GM12875 (cell line): ENCODE measurements around the gene THG1L.

Experiments used
- H3K4me3 ChIP-seq: one replicate; pipeline ENCODE4 v1.5.1; 2011; ENCODE audit warnings: low read depth, low read length, control low read depth
- CTCF ChIP-seq: IDR thresholded peaks from 2 replicates; pipeline ENCODE4 v1.5.1; 2011; ENCODE audit warnings: low read depth, mild to moderate bottlenecking, control low read depth, inconsistent platforms, low read length, moderate library complexity, borderline replicate concordance; ENCODE audit not compliant: insufficient read depth

THG1L gene

GRCh38 chr5:157703736-157704135, 27.5 kb upstream of the THG1L start:
- H3K4me3 ChIP-seq: no peak overlapping the region
- TF ChIP-seq CTCF: no peak

- H3K4me3 ChIP-seq: no peak overlapping the region
- TF ChIP-seq CTCF: no peak
These were observed 22.4 kb upstream of the THG1L start for GRCh38 chr5:157708866-157709265.

GRCh38 chr5:157709346-157709745, 21.9 kb upstream of the THG1L start:
- no peak overlapping the region for H3K4me3 ChIP-seq
- no peak for TF ChIP-seq CTCF

GRCh38 chr5:157710431-157710830, 20.8 kb upstream of the THG1L start:
- no peak overlapping the region for H3K4me3 ChIP-seq
- no peak for TF ChIP-seq CTCF

GRCh38 chr5:157710882-157711281, 20.3 kb upstream of the THG1L start:
- no peak for TF ChIP-seq CTCF
- H3K4me3 ChIP-seq: no peak overlapping the region

GRCh38 chr5:157713830-157714595, 17.2 kb upstream of the THG1L start:
- TF ChIP-seq CTCF: no peak
- H3K4me3 ChIP-seq: no peak overlapping the region

GRCh38 chr5:157714596-157714864, 16.7 kb upstream of the THG1L start:
- no peak for TF ChIP-seq CTCF
- H3K4me3 ChIP-seq: no peak overlapping the region
